Measurements from ENCODE around the gene TMED6.

DNA sequence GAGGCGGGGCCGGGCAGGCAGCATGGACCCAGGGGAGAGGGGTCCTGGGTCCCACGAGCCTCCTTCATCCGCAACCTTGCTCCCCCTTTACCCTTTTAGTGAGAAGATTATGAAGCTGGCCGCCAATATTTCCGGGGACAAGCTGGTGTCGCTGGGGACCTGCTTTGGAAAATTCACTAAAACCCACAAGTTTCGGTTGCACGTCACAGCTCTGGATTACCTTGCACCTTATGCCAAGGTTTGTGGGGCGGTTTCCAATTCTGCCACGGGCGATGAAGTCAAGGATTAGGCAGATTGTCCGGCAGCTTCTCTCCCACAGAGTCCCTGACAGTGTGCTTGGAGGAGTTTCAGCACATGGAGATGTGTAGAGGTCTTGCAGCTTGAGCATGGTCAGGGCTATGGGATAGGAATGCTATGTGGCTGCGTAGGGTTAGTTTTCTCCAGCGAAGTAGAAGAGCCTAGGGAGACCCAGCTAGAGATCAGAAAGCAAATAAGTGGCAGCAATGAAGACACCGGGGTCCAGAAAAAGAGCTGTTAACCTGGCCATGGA, 11.4 kb downstream of the TMED6 start:
- TF ChIP-seq, protein P1, sequence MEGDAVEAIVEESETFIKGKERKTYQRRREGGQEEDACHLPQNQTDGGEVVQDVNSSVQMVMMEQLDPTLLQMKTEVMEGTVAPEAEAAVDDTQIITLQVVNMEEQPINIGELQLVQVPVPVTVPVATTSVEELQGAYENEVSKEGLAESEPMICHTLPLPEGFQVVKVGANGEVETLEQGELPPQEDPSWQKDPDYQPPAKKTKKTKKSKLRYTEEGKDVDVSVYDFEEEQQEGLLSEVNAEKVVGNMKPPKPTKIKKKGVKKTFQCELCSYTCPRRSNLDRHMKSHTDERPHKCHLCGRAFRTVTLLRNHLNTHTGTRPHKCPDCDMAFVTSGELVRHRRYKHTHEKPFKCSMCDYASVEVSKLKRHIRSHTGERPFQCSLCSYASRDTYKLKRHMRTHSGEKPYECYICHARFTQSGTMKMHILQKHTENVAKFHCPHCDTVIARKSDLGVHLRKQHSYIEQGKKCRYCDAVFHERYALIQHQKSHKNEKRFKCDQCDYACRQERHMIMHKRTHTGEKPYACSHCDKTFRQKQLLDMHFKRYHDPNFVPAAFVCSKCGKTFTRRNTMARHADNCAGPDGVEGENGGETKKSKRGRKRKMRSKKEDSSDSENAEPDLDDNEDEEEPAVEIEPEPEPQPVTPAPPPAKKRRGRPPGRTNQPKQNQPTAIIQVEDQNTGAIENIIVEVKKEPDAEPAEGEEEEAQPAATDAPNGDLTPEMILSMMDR (IDR thresholded peaks at IDR 0.05), result no peak
- no peak for TF ChIP-seq POLR2A (IDR thresholded peaks at IDR 0.05)
